Tibial nerve (tissue), 4 donors: ENCODE data around the gene CEP290.

Experiments used
- CTCF ChIP-seq, 5 experiments: fragments of 200-600 bp in 3 of 5; fragments of 450-650 bp in 2 of 5; sonication (generic) in 3 of 5; IDR thresholded peaks; one replicate each; pipeline ENCODE4 v1.5.1; 2016 to 2019; ENCODE audit warnings: antibody characterized with exemption in 5 of 5, mild to moderate bottlenecking in 3 of 5, moderate library complexity in 2 of 5
- EP300 ChIP-seq, 2 donors: sonication (generic); formaldehyde crosslinking; IDR thresholded peaks; one replicate each; pipeline ENCODE4 v1.6.1; 2017; ENCODE audit warnings: antibody characterized with exemption in 2 of 2, mild to moderate bottlenecking in 1 of 2
- POLR2A ChIP-seq, 2 donors: fragments of 450-650 bp; IDR thresholded peaks; one replicate each; pipeline ENCODE4 v1.6.1; 2017; ENCODE audit warnings: antibody characterized with exemption in 2 of 2, mild to moderate bottlenecking in 2 of 2, moderate library complexity in 2 of 2

GRCh38 chr12:88113871-88114270 is 28.0 kb downstream of the CEP290 start:
- TF ChIP-seq POLR2A (IDR thresholded peaks at IDR 0.05), result no peak
- TF ChIP-seq CTCF (IDR thresholded peaks at IDR 0.05), result no peak
- TF ChIP-seq EP300 (IDR thresholded peaks at IDR 0.05), result no peak
